Head of caudate nucleus (tissue), 42 donors: ENCODE data around the gene MORF4L1.
"Not testable (repeated sequence)": the region's sequence is repeated elsewhere in the genome, so short reads cannot be mapped to it uniquely, and the experiment has no call there.

Experiments
- DNase-seq, 42 donors: peaks; one replicate each; pipeline versions ENCODE4 v3.0.0 to v3.0.0-alpha.2; 2020 to 2021; ENCODE audit warnings: mixed read lengths in 7 of 42
- intact Hi-C: fragments of 100-400 bp; cut with DNase I; formaldehyde crosslinking; loops from one replicate; pipeline ENCODE4 v1.15.0; 2022

The MORF4L1 gene

GRCh38 chr15:78889000-78889399, 16.3 kb downstream of the MORF4L1 start:
- no peak for DNase-seq
- intact Hi-C loops: no loop called here

GRCh38 chr15:78893538-78893937, 20.8 kb downstream of the MORF4L1 start:
- no peak for DNase-seq
- intact Hi-C loops: no loop called here

GRCh38 chr15:78895471-78895870, 22.8 kb downstream of the MORF4L1 start:
- DNase-seq: no peak
- intact Hi-C loops: no loop called here

- intact Hi-C loops: no loop called here
- no peak for DNase-seq
Measured at GRCh38 chr15:78898540-78898939, 25.9 kb downstream of the MORF4L1 start.

- intact Hi-C loops, DNase-seq: not testable (repeated sequence)
Measured at GRCh38 chr15:78900819-78901533, 28.3 kb downstream of the MORF4L1 start.

GRCh38 chr15:78902281-78903032, 29.8 kb downstream of the MORF4L1 start:
- DNase-seq, intact Hi-C loops: not testable (repeated sequence)

GRCh38 chr15:78904599-78905358, 32.1 kb downstream of the MORF4L1 start:
- intact Hi-C loops: no loop called here
- no peak for DNase-seq

- intact Hi-C loops: no loop called here
- no peak for DNase-seq
Measured at GRCh38 chr15:78906316-78906620, 33.6 kb downstream of the MORF4L1 start.

- DNase-seq: no peak
- intact Hi-C loops: no loop called here
Measured at GRCh38 chr15:78907577-78907976, 34.9 kb downstream of the MORF4L1 start.

- intact Hi-C loops: no loop called here
Measured at GRCh38 chr15:78909160-78909695, 36.5 kb downstream of the MORF4L1 start.

GRCh38 chr15:78909791-78910228, 37.1 kb downstream of the MORF4L1 start:
- peak in 13 of 42 donors; percentile 41 to 78 (median 55) for DNase-seq

More at GRCh38 chr15:78909160-78909695, 36.5 kb downstream of the MORF4L1 start:
- no peak for DNase-seq

GRCh38 chr15:78910271-78910670, 37.6 kb downstream of the MORF4L1 start:
- no peak for DNase-seq
- intact Hi-C loops: no loop called here

More at GRCh38 chr15:78909791-78910228, 37.1 kb downstream of the MORF4L1 start:
- intact Hi-C loops: no loop called here

- no peak for DNase-seq
- intact Hi-C loops: no loop called here
Measured at GRCh38 chr15:78912316-78912715, 39.6 kb downstream of the MORF4L1 start.

- intact Hi-C loops: no loop called here
- DNase-seq: no peak
Measured at GRCh38 chr15:78913012-78913411, 40.3 kb downstream of the MORF4L1 start.

- DNase-seq: peak in 1 of 42 donors; percentile 39
- intact Hi-C loops: no loop called here
Measured at GRCh38 chr15:78914027-78914764, 41.5 kb downstream of the MORF4L1 start.

- DNase-seq: peak in 24 of 42 donors; percentile 31 to 74 (median 48)
Measured at GRCh38 chr15:78915341-78916087, 42.8 kb downstream of the MORF4L1 start.

GRCh38 chr15:78916088-78916487, 43.4 kb downstream of the MORF4L1 start:
- intact Hi-C loops: no loop called here
- no peak for DNase-seq

More at GRCh38 chr15:78915341-78916087, 42.8 kb downstream of the MORF4L1 start:
- intact Hi-C loops: no loop called here

- peak in 1 of 42 donors; percentile 9 for DNase-seq
- intact Hi-C loops: no loop called here
Measured at GRCh38 chr15:78917888-78918287, 45.2 kb downstream of the MORF4L1 start.
